B cell (primary cell): ENCODE measurements around the gene OXCT1.

Source experiments
- CTCF ChIP-seq: fragments of 200-600 bp; IDR thresholded peaks from one replicate; pipeline ENCODE4 v1.8.0; 2022; ENCODE audit warnings: antibody characterized with exemption, mild to moderate bottlenecking
- EZH2 ChIP-seq: IDR thresholded peaks from 2 replicates; pipeline ENCODE4 v1.6.1; 2012; ENCODE audit warnings: borderline replicate concordance, low read depth, mild to moderate bottlenecking, moderate library complexity, low read length; ENCODE audit not compliant: insufficient read depth, poor library complexity, severe bottlenecking

GRCh38 chr5:41918105-41918504 lies 47.9 kb upstream of the OXCT1 start:
- TF ChIP-seq CTCF = no peak
- no peak for TF ChIP-seq EZH2
